ENCODE data around the gene GARIN3. TPM values are rescaled to one million over a fixed set of nuclear protein-coding genes. Genes with fewer than 3 reads are reported as not detected.
"Not testable (repeated sequence)": the region's sequence is repeated elsewhere in the genome, so short reads cannot be mapped to it uniquely, and the experiment has no call there.

Gene GARIN3
- total RNA-seq, 1 experiment from 2014 or later = not detected

DNA sequence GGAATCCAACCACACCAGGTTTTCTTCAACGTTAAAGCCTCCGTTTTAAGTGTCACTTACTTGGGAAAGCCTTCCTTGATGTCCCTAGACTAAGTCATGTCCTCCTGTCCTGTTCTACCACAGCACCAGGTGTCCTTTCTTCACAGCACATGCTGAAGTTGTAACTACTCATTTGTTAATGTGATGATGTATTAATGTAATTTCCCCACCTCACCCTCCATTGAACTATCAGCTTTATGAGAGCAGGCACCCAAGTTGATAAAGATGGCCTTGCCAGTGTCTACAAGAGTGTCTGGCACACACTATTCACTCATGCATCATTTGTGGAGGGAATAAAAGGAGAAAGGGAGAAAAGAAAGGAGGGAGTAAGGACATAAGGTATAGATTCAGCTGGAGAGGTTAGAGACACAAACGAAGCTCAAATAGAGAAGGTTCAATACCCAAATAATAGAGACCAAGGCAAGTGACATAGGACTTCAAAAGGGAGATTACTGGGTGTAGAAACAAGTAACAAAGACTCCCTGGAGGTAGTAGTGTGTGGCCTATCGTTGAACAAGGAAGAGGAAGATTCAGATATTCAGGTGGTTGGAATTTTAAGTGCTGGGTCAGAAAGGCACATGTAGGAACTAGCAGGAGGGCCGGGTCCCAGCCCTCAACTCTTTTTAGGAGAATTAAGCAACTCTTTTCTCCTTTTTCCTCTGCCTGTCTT, 21.1 kb upstream of the GARIN3 start:
- no TSS peak for BruUV-seq (replicated peaks)
- CTCF ChIA-PET = no interaction called here
- DNase-seq = no peak
- Histone ChIP-seq H3K79me2 (ENCODE audit: low read depth) (no peaks in the 10 kb centered on the region), H3F3A (ENCODE audit: insufficient read depth, low read depth) (no peaks in the 10 kb centered on the region), H3K9me3 (ENCODE audit: insufficient read depth, low read depth) (no peaks in the 10 kb centered on the region), H4K20me1 (ENCODE audit: insufficient read depth) (no peaks in the 10 kb centered on the region), H3K27ac (no peak overlapping the region), H2AFZ (no peak overlapping the region), H3K27me3 (ENCODE audit: insufficient read depth, low read depth) (peaks cover 61% of the 10 kb centered on the region), H3K4me3 (no peak overlapping the region), H3K4me1 (replicated peaks; ENCODE audit: insufficient read depth) (no peaks in the 10 kb centered on the region), H3K36me3 (ENCODE audit: low read depth) (no peaks in the 10 kb centered on the region), H3K9me2 (ENCODE audit: insufficient read depth) (no peaks in the 10 kb centered on the region), H3K4me2 (no peak overlapping the region)
- intact Hi-C loops (cut with micrococcal nuclease; ENCODE audit: unreplicated experiment) = no loop called here
- TF ChIP-seq EZH2 (IDR thresholded peaks at IDR 0.05; ENCODE audit: low read depth) = no peak
- TF ChIP-seq, protein P1, sequence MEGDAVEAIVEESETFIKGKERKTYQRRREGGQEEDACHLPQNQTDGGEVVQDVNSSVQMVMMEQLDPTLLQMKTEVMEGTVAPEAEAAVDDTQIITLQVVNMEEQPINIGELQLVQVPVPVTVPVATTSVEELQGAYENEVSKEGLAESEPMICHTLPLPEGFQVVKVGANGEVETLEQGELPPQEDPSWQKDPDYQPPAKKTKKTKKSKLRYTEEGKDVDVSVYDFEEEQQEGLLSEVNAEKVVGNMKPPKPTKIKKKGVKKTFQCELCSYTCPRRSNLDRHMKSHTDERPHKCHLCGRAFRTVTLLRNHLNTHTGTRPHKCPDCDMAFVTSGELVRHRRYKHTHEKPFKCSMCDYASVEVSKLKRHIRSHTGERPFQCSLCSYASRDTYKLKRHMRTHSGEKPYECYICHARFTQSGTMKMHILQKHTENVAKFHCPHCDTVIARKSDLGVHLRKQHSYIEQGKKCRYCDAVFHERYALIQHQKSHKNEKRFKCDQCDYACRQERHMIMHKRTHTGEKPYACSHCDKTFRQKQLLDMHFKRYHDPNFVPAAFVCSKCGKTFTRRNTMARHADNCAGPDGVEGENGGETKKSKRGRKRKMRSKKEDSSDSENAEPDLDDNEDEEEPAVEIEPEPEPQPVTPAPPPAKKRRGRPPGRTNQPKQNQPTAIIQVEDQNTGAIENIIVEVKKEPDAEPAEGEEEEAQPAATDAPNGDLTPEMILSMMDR (conservative IDR thresholded peaks at IDR 0.05) = no peak
- POLR2A ChIA-PET (ENCODE audit: unreplicated experiment) = no interaction called here

DNA sequence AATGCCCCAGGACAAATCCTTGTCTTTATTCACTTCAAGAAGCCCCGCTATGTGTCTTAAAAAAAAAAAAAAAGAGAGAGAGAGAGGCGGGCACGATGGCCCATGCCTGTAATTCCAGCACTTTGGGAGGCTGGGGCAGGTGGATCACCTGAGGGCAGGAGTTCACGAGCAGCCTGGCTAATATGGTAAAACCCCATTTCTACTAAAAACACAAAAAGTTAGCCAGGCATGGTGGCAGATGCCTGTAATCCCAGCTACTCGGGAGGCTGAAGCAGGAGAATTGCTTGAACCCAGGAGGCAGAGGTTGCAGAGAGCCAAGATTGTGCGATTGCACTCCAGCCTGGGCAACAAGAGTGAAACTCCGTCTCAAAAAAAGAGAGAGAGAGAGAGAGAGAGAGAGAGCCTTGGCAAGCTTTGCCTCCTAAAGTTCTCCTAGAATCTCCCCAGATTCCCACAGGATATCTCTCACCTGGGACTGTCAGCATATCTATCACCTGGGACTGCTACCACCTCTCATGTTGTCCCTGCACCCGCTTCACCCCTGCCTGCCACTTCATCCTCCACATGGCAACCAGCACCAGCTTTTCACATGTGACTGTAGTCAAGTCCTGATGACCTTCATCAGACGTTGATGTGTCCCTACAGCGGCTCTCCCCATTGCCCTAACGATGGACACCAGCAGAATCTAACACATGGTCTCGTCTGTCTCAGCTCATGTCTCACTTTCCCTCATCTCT, 20.4 kb upstream of the GARIN3 start:
- ChIA-PET POLR2A (ENCODE audit: unreplicated experiment) (no interaction called here), CTCF (no interaction called here)
- no peak overlapping the region for H2AFZ ChIP-seq
- no peaks in the 10 kb centered on the region for H3K9me3 ChIP-seq (ENCODE audit: insufficient read depth, low read depth)
- intact Hi-C loops (cut with micrococcal nuclease; ENCODE audit: unreplicated experiment) = no loop called here
- no peak overlapping the region for H3K4me3 ChIP-seq
- no peaks in the 10 kb centered on the region for H3K79me2 ChIP-seq (ENCODE audit: low read depth)
- H4K20me1 ChIP-seq (ENCODE audit: insufficient read depth) = no peaks in the 10 kb centered on the region
- no peak overlapping the region for H3K27ac ChIP-seq
- no TSS peak for BruUV-seq (replicated peaks)
- H3K4me1 ChIP-seq (replicated peaks; ENCODE audit: insufficient read depth) = no peaks in the 10 kb centered on the region
- H3K4me2 ChIP-seq = no peak overlapping the region
- no peaks in the 10 kb centered on the region for H3K9me2 ChIP-seq (ENCODE audit: insufficient read depth)
- no peaks in the 10 kb centered on the region for H3K36me3 ChIP-seq (ENCODE audit: low read depth)
- H3F3A ChIP-seq (ENCODE audit: insufficient read depth, low read depth) = no peaks in the 10 kb centered on the region
- TF ChIP-seq, protein P1 (conservative IDR thresholded peaks at IDR 0.05) = no peak
- TF ChIP-seq EZH2 (IDR thresholded peaks at IDR 0.05; ENCODE audit: low read depth) = no peak
- peaks cover 55% of the 10 kb centered on the region for H3K27me3 ChIP-seq (ENCODE audit: insufficient read depth, low read depth)
- DNase-seq = no peak

DNA sequence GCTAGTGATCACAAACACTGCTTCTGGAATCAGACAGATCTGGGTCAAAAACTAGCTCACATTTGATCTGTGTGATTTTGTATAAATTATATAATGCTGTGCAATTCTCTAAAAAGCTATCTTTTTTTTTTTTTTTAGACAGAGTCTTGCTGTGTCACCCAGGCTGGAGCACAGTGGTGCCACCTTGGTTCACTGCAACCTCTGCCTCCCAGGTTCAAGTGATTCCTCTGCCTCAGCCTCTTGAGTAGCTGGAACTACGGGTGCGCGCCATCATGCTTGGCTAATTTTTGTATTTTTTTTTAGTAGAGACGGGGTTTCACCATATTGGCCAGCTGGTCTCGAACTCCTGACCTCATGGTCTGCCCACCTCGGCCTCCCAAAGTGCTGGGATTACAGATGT, 19.1 kb upstream of the GARIN3 start:
- POLR2A ChIA-PET (ENCODE audit: unreplicated experiment); H4K20me1 ChIP-seq (ENCODE audit: insufficient read depth); H3K4me2 ChIP-seq; H3F3A ChIP-seq (ENCODE audit: insufficient read depth, low read depth); H3K27ac ChIP-seq; H3K9me3 ChIP-seq (ENCODE audit: insufficient read depth, low read depth); DNase-seq; H3K4me3 ChIP-seq; intact Hi-C loops (cut with micrococcal nuclease; ENCODE audit: unreplicated experiment); H3K9me2 ChIP-seq (ENCODE audit: insufficient read depth); H3K4me1 ChIP-seq (replicated peaks; ENCODE audit: insufficient read depth); H3K36me3 ChIP-seq (ENCODE audit: low read depth); BruUV-seq (replicated peaks); H2AFZ ChIP-seq; H3K79me2 ChIP-seq (ENCODE audit: low read depth); CTCF ChIA-PET: not testable (repeated sequence)
- H3K27me3 ChIP-seq (ENCODE audit: insufficient read depth, low read depth) = peaks cover 58% of the 10 kb centered on the region

All from PC-9 (cell line).